C4-2B (cell line): ENCODE results near the gene IDI1.
"Not testable (repeated sequence)": the region's sequence is repeated elsewhere in the genome, so short reads cannot be mapped to it uniquely, and the experiment has no call there.

ENCODE experiments used
- CTCF ChIP-seq: fragments of 450-650 bp; conservative IDR thresholded peaks from 2 replicates; pipeline ENCODE4 v1.5.1; 2017; ENCODE audit warnings: mild to moderate bottlenecking
- ZFX ChIP-seq: fragments of 450-650 bp; IDR thresholded peaks from 2 replicates; pipeline ENCODE4 v1.6.1; 2017

GRCh38 chr10:1009947-1010346 lies 39.0 kb downstream of the IDI1 start:
- TF ChIP-seq ZFX, CTCF: not testable (repeated sequence)
